SK-N-SH treated with all-trans-retinoic acid at 6 μM for 48 hours (cell line): ENCODE data around the gene GSDMA.

ENCODE experiments used
- ATAC-seq: fragments of 200-7000 bp; cut with Tn5 transposase; 3 replicates; pipeline ENCODE4 v1.9.1; 2020; ENCODE audit warnings: mild to moderate bottlenecking, moderate library complexity
- ARNTL ChIP-seq: fragments of 450-650 bp; formaldehyde crosslinking; IDR thresholded peaks from 2 replicates; pipeline ENCODE4 v1.5.0; 2020; ENCODE audit warnings: low read depth, mild to moderate bottlenecking, moderate library complexity, borderline replicate concordance
- BACH2 ChIP-seq: fragments of 250-450 bp; sonication (Bioruptor Pico); IDR thresholded peaks from 2 replicates; pipeline ENCODE4 v1.9.0; 2021; ENCODE audit warnings: mild to moderate bottlenecking, borderline replicate concordance
- CSDC2 ChIP-seq: fragments of 250-450 bp; sonication (Bioruptor Pico); IDR thresholded peaks from 2 replicates; pipeline ENCODE4 v1.5.0; 2020; ENCODE audit warnings: mild to moderate bottlenecking, moderate library complexity
- ISL1 ChIP-seq: fragments of 250-450 bp; sonication (Bioruptor Pico); IDR thresholded peaks from 2 replicates; pipeline ENCODE4 v2.1.2; 2022; ENCODE audit warnings: mild to moderate bottlenecking, moderate library complexity
- POU6F1 ChIP-seq: fragments of 250-450 bp; sonication (Bioruptor Pico); IDR thresholded peaks from 2 replicates; pipeline ENCODE4 v1.8.0; 2021; ENCODE audit warnings: low read depth, mild to moderate bottlenecking, moderate library complexity, borderline replicate concordance
- PPARA ChIP-seq: fragments of 250-450 bp; sonication (Bioruptor Pico); IDR thresholded peaks from 2 replicates; pipeline ENCODE4 v1.5.0; 2020; ENCODE audit warnings: mild to moderate bottlenecking, borderline replicate concordance
- RARB ChIP-seq: fragments of 250-450 bp; sonication (Bioruptor Pico); IDR thresholded peaks from 2 replicates; pipeline ENCODE4 v1.8.0; 2021; ENCODE audit warnings: mild to moderate bottlenecking, moderate library complexity
- SNAI2 ChIP-seq: fragments of 250-450 bp; sonication (Bioruptor Pico); IDR thresholded peaks from 2 replicates; pipeline ENCODE4 v1.5.0; 2020; ENCODE audit warnings: mild to moderate bottlenecking, moderate library complexity
- TCF4 ChIP-seq: fragments of 250-450 bp; sonication (Bioruptor Pico); IDR thresholded peaks from 2 replicates; pipeline ENCODE4 v1.8.0; 2021; ENCODE audit warnings: mild to moderate bottlenecking, moderate library complexity, borderline replicate concordance
- TOX ChIP-seq: fragments of 250-450 bp; sonication (Bioruptor Pico); IDR thresholded peaks from 2 replicates; pipeline ENCODE4 v1.8.0; 2021; ENCODE audit warnings: mild to moderate bottlenecking, moderate library complexity, borderline replicate concordance
- ZC3H10 ChIP-seq: fragments of 250-450 bp; sonication (Bioruptor Pico); IDR thresholded peaks from 2 replicates; pipeline ENCODE4 v1.5.1; 2021; ENCODE audit warnings: mild to moderate bottlenecking, moderate library complexity
- ZFP3 ChIP-seq: fragments of 250-450 bp; sonication (Bioruptor Pico); IDR thresholded peaks from 2 replicates; pipeline ENCODE4 v1.5.0; 2020; ENCODE audit warnings: mild to moderate bottlenecking, moderate library complexity
- ZFP30 ChIP-seq: fragments of 450-650 bp; formaldehyde crosslinking; IDR thresholded peaks from 2 replicates; pipeline ENCODE4 v1.5.0; 2022; ENCODE audit warnings: mild to moderate bottlenecking, moderate library complexity
- ZNF565 ChIP-seq: fragments of 450-650 bp; formaldehyde crosslinking; conservative IDR thresholded peaks from 2 replicates; pipeline ENCODE4 v1.5.0; 2020; ENCODE audit warnings: low read depth, mild to moderate bottlenecking, moderate library complexity
- ZNF70 ChIP-seq: fragments of 450-650 bp; formaldehyde crosslinking; IDR thresholded peaks from 2 replicates; pipeline ENCODE4 v1.5.0; 2020; ENCODE audit warnings: mild to moderate bottlenecking, moderate library complexity
- ZNF8 ChIP-seq: fragments of 450-650 bp; formaldehyde crosslinking; IDR thresholded peaks from 2 replicates; pipeline ENCODE4 v1.5.0; 2020; ENCODE audit warnings: mild to moderate bottlenecking, moderate library complexity
- TF ChIP-seq, protein P1 (sequence below): fragments of 250-450 bp; sonication (Bioruptor Pico); IDR thresholded peaks from 2 replicates; pipeline ENCODE4 v1.8.0; 2020; ENCODE audit warnings: mild to moderate bottlenecking, moderate library complexity, borderline replicate concordance
- TF ChIP-seq, protein P2 (sequence below): fragments of 250-450 bp; sonication (Bioruptor Pico); IDR thresholded peaks from 2 replicates; pipeline ENCODE4 v1.5.1; 2020; ENCODE audit warnings: low read depth, mild to moderate bottlenecking, moderate library complexity
- TF ChIP-seq, protein P3 (sequence below): fragments of 250-450 bp; sonication (Bioruptor Pico); IDR thresholded peaks from 2 replicates; pipeline ENCODE4 v1.5.0; 2020; ENCODE audit warnings: mild to moderate bottlenecking, moderate library complexity

Gene GSDMA

DNA sequence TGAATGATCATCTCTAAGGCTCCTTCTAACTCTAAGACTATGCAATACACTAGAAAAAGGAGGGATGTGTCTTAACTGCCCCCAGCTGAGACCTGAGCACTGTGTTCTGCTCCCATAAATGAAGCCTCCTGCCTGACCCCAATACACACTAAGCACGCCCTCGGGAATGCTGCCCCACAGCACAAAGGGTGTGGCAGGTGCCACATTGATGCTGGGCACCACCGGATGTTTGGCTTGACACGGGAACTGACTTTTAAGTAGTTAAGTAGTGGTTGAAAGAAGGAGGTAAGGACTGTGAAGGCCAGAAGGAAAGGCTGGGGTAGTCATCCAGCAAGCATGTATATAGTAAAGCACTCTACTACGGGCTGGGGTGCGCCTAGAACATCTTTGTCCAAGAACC lies 4.0 kb downstream of the GSDMA start:
- TF ChIP-seq ZNF8 (CRISPR knock-in tag) = no peak
- no peak for ATAC-seq

DNA sequence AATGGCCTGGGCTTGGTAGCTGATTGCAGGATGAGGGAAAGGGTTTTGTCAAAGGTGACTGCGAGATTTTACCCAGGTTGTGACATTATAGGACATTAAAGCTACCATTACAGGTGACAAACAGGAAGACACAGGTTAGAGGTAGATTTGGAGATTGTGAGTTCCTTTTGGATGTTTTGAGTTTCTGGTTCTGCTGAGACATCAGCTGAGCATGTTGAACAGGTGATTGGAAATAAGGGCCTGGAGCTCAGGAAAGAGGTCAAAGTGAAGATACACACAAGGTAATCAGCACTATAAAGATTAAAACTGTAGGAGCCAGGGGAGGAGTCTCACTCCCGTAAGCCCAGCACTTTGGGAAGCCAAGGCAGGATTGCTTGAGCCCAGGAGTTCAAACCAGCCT lies 6.0 kb downstream of the GSDMA start:
- TF ChIP-seq ZC3H10 (CRISPR knock-in tag) (no peak), ZFP30 (CRISPR knock-in tag) (no peak), ZNF70 (CRISPR knock-in tag) (no peak)
- ATAC-seq = no peak

GRCh38 chr17:39969375-39969774 lies 6.6 kb downstream of the GSDMA start:
- TF ChIP-seq ZNF565 (CRISPR knock-in tag) = no peak
- TF ChIP-seq, protein P1, sequence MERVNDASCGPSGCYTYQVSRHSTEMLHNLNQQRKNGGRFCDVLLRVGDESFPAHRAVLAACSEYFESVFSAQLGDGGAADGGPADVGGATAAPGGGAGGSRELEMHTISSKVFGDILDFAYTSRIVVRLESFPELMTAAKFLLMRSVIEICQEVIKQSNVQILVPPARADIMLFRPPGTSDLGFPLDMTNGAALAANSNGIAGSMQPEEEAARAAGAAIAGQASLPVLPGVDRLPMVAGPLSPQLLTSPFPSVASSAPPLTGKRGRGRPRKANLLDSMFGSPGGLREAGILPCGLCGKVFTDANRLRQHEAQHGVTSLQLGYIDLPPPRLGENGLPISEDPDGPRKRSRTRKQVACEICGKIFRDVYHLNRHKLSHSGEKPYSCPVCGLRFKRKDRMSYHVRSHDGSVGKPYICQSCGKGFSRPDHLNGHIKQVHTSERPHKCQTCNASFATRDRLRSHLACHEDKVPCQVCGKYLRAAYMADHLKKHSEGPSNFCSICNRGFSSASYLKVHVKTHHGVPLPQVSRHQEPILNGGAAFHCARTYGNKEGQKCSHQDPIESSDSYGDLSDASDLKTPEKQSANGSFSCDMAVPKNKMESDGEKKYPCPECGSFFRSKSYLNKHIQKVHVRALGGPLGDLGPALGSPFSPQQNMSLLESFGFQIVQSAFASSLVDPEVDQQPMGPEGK = no peak
- no peak for TF ChIP-seq ZFP30 (CRISPR knock-in tag)
- TF ChIP-seq ZNF70 (CRISPR knock-in tag) = no peak
- TF ChIP-seq RARB = no peak
- TF ChIP-seq ARNTL = no peak
- TF ChIP-seq, protein P2, sequence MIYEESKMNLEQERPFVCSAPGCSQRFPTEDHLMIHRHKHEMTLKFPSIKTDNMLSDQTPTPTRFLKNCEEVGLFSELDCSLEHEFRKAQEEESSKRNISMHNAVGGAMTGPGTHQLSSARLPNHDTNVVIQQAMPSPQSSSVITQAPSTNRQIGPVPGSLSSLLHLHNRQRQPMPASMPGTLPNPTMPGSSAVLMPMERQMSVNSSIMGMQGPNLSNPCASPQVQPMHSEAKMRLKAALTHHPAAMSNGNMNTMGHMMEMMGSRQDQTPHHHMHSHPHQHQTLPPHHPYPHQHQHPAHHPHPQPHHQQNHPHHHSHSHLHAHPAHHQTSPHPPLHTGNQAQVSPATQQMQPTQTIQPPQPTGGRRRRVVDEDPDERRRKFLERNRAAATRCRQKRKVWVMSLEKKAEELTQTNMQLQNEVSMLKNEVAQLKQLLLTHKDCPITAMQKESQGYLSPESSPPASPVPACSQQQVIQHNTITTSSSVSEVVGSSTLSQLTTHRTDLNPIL (CRISPR knock-in tag) = no peak
- no peak for TF ChIP-seq BACH2 (CRISPR knock-in tag)
- no peak for TF ChIP-seq PPARA (CRISPR knock-in tag)
- TF ChIP-seq ZC3H10 (CRISPR knock-in tag) = no peak
- no peak for TF ChIP-seq ZFP3
- TF ChIP-seq TOX (CRISPR knock-in tag) = no peak
- TF ChIP-seq POU6F1 (CRISPR knock-in tag) = no peak
- no peak for TF ChIP-seq SNAI2 (CRISPR knock-in tag)
- TF ChIP-seq TCF4 (CRISPR knock-in tag) = no peak
- ATAC-seq = no peak

GRCh38 chr17:39970157-39970692 lies 7.4 kb downstream of the GSDMA start:
- ATAC-seq = no peak
- no peak for TF ChIP-seq ZFP3
- no peak for TF ChIP-seq ISL1 (CRISPR knock-in tag)
- no peak for TF ChIP-seq SNAI2 (CRISPR knock-in tag)
- TF ChIP-seq ARNTL = no peak
- TF ChIP-seq, protein P3, sequence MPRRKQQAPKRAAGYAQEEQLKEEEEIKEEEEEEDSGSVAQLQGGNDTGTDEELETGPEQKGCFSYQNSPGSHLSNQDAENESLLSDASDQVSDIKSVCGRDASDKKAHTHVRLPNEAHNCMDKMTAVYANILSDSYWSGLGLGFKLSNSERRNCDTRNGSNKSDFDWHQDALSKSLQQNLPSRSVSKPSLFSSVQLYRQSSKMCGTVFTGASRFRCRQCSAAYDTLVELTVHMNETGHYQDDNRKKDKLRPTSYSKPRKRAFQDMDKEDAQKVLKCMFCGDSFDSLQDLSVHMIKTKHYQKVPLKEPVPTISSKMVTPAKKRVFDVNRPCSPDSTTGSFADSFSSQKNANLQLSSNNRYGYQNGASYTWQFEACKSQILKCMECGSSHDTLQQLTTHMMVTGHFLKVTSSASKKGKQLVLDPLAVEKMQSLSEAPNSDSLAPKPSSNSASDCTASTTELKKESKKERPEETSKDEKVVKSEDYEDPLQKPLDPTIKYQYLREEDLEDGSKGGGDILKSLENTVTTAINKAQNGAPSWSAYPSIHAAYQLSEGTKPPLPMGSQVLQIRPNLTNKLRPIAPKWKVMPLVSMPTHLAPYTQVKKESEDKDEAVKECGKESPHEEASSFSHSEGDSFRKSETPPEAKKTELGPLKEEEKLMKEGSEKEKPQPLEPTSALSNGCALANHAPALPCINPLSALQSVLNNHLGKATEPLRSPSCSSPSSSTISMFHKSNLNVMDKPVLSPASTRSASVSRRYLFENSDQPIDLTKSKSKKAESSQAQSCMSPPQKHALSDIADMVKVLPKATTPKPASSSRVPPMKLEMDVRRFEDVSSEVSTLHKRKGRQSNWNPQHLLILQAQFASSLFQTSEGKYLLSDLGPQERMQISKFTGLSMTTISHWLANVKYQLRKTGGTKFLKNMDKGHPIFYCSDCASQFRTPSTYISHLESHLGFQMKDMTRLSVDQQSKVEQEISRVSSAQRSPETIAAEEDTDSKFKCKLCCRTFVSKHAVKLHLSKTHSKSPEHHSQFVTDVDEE (CRISPR knock-in tag) = no peak
- TF ChIP-seq, protein P1 = no peak
- TF ChIP-seq CSDC2 (CRISPR knock-in tag) = no peak
- TF ChIP-seq ZNF565 (CRISPR knock-in tag) = no peak
